Coronary artery (tissue), 2 donors: ENCODE results near the gene ADCY1.
A peak's percentile ranks its signal among the peaks of the same experiment; 100 is the strongest.

Experiments
- DNase-seq: peaks from one replicate; pipeline ENCODE4 v3.0.0-alpha.2; 2017; ENCODE audit warnings: low spot score
- H3K27ac ChIP-seq, 2 donors: fragments of 200-600 bp; sonication (generic); one replicate each; pipeline ENCODE4 v1.5.1; 2016 to 2019
- H3K4me3 ChIP-seq: fragments of 200-600 bp; sonication (generic); 2 replicates; pipeline ENCODE4 v1.5.1; 2016; ENCODE audit warnings: mild to moderate bottlenecking, moderate library complexity
- TF ChIP-seq, protein P1 (sequence below): fragments of 200-600 bp; sonication (generic); IDR thresholded peaks from one replicate; pipeline ENCODE4 v1.5.1; 2019; ENCODE audit warnings: antibody characterized with exemption

Gene ADCY1

DNA sequence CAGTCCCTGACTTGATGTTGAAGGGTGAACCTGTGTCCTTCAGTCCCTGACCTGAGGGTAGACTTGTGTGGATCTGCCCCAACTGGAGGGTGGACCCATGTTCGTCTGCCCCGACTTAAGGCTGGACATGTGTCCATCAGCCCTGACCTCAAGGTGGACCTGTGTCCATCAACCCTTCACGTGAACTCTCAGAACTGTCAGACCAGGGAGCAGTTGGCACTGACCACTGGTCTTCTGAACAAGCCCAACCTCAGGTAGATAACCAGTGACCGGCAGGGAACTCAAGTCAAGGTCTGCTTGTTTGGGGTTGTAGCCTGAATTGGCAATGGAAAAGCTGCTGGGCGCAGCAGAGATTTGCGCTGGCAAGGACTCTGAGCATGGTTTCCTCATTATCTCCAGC lies 96.5 kb downstream of the ADCY1 start:
- Histone ChIP-seq H3K4me3 (no peak overlapping the region), H3K27ac (no peak overlapping the region)
- TF ChIP-seq, protein P1, sequence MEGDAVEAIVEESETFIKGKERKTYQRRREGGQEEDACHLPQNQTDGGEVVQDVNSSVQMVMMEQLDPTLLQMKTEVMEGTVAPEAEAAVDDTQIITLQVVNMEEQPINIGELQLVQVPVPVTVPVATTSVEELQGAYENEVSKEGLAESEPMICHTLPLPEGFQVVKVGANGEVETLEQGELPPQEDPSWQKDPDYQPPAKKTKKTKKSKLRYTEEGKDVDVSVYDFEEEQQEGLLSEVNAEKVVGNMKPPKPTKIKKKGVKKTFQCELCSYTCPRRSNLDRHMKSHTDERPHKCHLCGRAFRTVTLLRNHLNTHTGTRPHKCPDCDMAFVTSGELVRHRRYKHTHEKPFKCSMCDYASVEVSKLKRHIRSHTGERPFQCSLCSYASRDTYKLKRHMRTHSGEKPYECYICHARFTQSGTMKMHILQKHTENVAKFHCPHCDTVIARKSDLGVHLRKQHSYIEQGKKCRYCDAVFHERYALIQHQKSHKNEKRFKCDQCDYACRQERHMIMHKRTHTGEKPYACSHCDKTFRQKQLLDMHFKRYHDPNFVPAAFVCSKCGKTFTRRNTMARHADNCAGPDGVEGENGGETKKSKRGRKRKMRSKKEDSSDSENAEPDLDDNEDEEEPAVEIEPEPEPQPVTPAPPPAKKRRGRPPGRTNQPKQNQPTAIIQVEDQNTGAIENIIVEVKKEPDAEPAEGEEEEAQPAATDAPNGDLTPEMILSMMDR, result no peak
- DNase-seq, result peak; percentile 68

DNA sequence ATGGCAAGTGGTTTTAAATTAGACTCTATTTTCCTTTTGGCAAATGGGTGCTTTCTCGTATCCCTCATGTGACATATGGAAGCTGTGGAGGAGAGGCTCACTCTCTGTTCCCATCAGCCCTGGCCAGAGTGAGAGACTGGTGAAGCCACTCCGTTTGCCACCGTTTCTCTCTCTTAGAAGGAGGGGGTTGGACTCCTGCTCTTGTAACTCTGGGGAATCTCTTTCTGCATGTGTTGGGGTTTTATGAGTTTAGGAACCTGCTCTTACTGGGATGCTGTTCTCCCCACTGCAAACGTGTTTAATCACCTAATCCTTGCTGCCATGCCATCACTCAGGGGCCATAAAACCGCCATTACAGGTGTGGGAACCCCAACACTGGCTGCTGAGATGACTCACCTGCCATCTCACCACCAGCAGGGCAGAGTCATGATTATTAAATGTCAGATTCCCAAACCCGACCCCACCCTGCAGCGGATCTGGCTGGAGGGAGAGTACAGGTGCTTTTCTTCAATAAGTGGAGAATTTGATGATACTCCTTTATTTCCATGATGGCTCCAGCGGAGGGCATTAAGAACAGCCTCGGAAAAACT lies 103.2 kb downstream of the ADCY1 start:
- DNase-seq, result peak; percentile 31
- no peak overlapping the region for H3K27ac ChIP-seq
- H3K4me3 ChIP-seq, result no peak overlapping the region
- TF ChIP-seq, protein P1, result no peak

DNA sequence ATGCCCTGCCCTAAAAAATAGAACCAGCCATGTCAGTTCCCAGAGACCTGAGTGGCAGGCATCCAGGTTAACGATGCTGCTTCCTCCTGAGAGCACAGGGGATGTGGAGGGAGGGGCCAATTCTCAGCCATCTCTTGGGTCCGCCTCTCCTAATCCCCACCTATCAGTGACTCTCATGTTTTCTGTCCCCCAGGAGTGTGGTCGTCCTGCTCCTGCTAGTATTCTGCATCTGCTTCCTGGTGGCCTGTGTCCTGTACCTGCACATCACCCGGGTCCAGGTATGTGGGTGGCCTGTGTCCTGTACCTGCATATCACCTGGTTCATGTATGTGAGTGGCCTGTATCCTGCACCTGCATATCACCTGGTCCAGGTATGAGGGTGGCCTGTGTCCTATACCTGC lies 105.3 kb downstream of the ADCY1 start:
- peak; percentile 45 for DNase-seq
- H3K27ac ChIP-seq, result no peak overlapping the region

DNA sequence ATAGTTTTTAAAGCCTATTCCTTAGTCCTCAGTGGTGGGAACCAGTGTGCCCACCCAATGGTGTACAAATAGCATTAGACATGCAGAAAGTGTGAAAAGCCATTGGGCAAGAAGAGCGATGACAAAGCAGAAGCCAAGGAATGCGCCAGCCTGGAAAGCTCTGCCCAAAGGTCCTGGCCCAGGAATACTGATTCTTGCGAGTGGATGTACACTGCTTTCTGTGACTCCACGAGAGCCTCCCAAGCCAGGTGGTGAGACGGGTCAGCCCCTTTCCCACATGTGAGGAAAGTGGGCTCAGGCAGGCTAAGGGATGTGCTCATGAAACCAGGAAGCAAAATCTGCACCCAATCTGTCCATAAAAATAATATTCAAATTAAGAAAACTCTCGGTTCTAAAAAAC lies 106.6 kb downstream of the ADCY1 start:
- peak; percentile 24 for DNase-seq
- TF ChIP-seq, protein P1, result no peak
- Histone ChIP-seq H3K4me3 (no peak overlapping the region), H3K27ac (no peak overlapping the region)

More for the DNA sequence above, 105.3 kb downstream of the ADCY1 start:
- TF ChIP-seq, protein P1, result no peak
- no peak overlapping the region for H3K4me3 ChIP-seq

DNA sequence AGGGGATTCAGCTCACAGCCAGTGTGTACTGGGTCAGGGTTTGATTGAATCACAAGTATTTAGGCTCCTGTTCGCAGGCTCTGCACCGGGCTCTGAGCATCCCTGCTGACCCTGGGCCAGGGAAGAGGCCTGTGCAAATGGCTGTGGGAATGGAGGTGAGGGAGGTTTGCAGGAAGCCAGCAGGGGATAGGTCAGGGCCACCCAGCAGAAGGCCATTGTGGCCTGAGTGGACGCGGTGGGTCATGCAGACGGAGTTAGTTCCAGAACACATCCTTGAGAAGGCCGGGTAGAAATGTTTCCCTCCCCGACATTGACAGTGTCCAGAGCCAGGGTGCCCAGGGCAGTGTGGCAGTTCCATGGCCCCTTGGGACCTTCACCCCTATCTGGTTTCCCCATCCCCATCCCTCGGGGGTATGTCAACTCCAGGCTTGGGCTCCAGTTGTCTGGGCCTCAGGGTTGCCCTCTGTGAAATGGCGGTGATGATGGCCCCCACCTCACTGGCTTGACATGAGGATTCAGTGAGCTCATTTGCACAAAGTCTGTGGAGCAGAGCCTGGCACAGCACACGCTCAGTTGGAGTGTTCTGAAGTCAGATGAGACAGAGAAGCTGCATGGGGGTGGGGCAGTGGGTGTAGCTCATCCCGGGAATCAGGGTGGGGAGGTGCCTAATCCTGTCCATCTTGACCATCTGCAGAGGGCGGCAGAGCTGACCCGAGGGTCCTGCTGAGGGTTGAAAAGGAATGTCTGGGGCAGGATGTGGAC lies 107.6 kb downstream of the ADCY1 start:
- Histone ChIP-seq H3K4me3 (no peak overlapping the region), H3K27ac (no peak overlapping the region)
- peak; percentile 52 for DNase-seq
- TF ChIP-seq, protein P1, result no peak

DNA sequence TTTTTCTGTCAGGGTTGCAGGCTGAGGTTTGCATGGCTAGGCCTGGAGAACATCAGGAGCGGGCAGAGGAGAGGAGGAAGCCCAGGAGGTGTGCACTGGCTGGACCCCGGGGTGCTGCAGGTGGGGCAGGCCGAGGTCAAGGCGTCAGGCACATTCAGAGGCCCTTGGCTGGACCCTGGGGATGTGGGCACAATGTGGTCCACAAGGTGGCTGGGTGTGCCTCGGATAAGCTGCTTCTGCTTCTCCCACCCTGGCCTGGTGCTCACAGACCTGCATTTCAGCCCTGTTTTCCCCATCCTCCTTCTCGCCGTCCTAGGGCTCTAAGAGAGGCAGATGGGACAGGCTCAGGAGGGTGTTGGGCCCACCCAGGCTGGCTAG lies 108.2 kb downstream of the ADCY1 start:
- Histone ChIP-seq H3K4me3 (no peak overlapping the region), H3K27ac (no peak overlapping the region)
- TF ChIP-seq, protein P1, result no peak
- peak; percentile 53 for DNase-seq
